ENCODE data around the gene RREB1.
A peak's percentile ranks its signal among the peaks of the same experiment; 100 is the strongest.

RREB1 gene

GRCh38 chr6:7100072-7100752 lies 7.5 kb upstream of the RREB1 start:
- DNase-seq: no peak

DNA sequence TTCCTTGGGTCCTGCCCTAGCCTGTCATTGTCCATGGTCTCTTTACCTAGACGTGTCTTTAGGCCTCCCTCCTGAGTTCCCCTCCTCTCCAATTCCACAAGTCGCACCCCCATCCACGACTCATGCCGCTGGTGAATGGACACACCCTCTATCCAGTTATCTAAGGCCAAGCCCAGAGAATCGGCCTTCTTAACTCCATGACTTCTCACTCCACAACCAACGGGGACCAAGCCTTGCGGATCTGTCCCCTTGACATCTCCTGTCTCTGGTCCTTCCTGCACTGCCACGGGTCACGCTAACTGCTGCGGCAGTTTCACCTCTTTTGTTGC lies 7.0 kb upstream of the RREB1 start:
- no peak for DNase-seq

GRCh38 chr6:7101290-7101689 lies 6.5 kb upstream of the RREB1 start:
- DNase-seq: no peak

DNA sequence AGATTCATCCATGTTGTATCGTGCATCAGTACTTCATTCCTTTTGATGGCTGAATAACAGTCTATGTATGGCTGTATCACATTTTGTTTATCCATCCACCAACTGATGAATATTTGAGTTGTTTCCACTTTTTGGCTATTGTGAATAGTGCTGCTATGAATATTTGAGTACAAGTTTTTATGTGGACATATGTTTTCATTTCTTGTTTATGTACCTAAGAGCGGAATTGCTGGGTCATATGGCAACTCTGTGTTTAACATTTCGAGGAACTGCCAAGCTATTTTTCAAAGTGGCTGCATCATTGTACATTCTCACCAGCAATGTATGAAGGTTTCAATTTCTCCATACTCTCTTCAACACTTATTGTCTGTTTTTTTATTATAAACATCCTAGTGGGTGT lies 3.0 kb upstream of the RREB1 start:
- DNase-seq: no peak

DNA sequence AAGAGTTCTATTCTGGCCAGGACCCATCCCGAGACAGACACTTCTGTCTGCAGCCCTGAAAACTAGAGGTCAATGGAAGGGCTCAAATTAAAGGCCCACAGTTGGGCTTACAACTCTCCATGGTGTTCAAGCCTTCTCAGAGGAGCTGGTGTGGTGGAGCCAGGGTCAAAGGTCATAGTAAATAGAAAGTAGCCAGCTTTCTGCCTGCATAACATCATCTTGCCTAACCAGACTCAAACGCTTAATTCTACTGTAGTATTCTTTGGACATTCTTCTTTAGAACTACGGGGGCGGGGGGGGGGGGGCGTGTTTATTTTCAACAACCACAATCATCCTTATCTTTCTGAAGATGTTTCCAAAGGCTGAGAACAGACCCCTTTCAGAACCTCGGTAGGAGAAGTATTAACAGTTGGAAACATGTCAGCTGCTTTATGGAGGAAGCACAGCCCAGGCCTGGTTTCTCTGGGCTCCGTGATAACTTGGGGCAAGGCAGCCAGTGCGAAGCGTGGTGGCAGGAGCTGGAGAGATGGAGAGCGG lies 1.5 kb upstream of the RREB1 start:
- DNase-seq: no peak

DNA sequence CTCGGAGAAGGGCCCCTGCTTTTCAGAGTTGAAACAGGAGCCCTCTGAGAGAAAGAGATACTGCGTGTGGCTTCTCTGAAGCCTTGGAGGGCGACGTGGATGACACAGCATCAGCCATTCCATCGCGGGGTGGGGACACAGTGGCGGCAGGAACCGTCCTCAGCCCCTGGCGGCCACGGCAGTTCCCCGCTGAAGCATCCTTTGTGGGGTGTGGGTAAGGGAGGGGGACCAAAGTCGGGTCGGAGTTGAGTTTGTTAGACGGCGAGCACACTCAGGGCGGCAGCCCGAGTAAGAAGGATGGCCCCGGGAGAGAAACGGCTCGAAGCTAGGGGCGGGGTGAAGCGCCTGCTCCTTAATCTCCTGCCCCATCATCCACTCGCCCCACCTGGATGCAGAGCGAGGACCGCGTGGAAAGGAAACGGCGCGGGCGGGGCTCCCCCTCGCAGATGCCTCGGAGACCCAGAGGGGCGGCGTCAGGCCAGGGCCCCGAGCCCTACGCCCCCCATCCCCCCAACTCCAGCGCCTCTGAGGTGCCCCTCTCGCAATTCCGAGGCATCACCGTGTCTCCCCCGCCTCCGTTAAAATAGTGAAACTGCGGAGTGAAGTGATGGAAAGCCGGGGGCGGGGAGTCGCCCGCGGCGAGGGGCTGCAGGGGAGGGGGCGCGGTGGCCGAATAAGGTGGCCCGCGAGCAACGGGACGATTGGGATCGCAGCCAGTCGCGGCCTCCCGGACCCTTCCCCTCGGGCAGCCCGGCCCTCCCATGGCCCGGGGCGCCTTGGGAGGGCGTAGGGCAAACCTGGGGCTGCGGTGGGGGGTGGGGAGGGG lies 796 bp upstream of the RREB1 start:
- DNase-seq: peak in 1 of 51 donors; percentile 3

DNA sequence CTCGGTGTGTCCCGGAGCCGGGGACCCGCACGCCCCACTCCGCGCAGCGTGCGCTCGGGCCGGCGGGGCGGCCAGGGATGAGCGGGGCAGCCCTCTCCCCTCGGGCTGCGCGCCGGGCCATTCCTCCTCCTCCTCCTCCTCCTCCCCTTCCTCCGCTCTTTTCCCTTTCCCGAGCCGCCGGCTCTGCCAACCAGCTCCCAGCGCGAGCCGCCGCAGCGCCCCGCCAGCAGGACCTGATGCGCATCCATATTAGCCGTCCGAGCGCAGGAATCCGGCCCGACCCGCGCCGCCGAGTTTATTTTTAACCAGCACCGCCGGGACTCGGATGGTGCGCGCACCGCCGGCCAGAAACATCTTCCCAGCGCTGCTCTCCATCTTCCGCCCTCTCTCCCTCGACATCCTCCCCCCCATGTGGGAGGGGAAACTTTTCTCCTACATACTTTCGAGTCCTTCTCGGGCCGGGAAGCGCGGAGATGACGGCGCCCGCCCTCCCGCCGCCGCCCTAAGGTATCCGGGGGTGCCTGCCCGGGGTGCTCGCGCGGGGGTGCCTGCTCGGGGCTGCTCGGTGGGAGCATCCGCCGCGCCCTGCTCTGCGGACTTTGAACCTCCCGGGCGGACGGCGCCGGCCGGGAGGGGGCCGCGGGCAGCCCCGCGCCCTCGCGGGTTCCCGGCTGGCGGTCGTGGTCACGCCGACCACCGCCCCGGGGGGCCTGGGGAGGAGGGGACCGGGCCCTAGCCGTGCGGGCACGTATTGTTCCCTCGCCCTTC lies 619 bp downstream of the RREB1 start:
- DNase-seq: peak in 20 of 51 donors; percentile 15 to 58 (median 33)

DNA sequence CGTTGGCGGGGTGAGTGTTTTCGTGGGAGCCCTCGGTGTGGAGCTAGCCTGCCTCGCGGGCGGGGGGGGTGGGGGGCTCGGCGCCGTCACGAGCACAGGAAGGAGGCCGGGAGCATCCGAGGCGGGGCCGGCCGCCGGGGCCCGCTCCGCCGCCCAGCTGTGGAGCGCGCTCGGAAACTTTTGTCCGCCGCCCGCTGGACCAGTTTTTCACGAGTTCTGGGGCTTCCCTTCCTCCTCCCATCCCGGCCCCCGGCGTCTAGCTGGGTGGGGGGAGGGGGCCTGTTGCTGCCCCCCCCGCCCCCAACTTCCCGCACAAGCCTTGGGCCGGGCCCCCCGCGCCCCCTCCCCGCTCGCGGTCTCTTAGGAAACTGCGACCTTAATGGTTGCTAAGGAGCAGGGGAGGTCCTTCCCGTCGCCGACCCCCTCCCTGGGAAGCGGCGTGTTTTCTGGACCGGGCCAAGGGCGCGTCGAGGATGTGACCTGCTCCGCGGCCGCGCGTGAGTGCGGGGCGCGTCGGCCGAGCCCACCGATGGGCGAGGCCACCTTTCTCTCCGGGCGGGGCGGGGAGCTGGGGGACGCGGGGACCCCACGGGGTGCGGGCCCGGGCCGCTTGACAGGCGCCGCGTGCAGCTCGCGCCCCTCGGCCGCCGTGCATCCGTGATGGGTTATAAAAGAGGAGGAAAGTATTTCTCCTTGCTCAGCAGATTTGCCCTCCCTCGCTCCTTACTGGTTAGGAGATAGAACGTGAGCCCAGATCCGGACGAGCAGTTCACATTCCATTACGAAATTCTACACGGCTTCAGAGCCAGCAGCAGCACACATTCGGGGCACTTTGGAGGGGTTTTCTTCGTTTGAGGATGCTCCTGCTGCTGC lies 1.4 kb downstream of the RREB1 start:
- DNase-seq: peak in 6 of 51 donors; percentile 19 to 36 (median 28)

GRCh38 chr6:7110092-7110792 lies 2.5 kb downstream of the RREB1 start:
- DNase-seq: no peak

- DNase-seq: no peak
Observed at GRCh38 chr6:7111095-7111690, 3.4 kb downstream of the RREB1 start.

- DNase-seq: no peak
Observed at GRCh38 chr6:7112171-7112570, 4.4 kb downstream of the RREB1 start.

DNA sequence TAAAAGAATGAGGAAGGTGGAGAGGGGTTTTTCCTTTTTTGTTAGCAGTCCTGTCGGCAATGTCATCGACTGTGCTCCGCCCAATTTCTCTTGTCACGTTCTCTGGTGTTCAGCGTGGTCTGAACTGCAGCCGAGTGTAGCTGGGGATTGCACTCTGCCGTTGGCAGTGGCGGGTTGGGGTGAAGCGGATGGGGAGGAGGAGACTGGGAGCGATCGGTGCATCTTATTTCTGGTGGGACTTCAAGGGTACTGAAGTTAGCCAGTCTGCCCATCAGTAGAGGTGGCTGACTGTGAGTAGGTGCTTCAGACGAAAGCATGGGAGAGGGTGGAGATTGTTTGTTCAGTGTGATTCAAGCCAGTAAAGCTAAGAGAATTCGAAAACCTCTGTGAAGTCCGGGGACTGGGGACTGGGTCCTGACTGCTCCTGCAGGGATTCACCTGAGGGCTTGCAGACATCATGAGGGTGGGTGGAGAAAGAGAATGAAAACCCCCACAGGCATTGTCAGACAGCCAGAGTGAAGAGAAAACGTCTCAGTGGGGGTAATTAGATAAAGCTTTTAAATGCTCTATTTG lies 5.1 kb downstream of the RREB1 start:
- no peak for DNase-seq

DNA sequence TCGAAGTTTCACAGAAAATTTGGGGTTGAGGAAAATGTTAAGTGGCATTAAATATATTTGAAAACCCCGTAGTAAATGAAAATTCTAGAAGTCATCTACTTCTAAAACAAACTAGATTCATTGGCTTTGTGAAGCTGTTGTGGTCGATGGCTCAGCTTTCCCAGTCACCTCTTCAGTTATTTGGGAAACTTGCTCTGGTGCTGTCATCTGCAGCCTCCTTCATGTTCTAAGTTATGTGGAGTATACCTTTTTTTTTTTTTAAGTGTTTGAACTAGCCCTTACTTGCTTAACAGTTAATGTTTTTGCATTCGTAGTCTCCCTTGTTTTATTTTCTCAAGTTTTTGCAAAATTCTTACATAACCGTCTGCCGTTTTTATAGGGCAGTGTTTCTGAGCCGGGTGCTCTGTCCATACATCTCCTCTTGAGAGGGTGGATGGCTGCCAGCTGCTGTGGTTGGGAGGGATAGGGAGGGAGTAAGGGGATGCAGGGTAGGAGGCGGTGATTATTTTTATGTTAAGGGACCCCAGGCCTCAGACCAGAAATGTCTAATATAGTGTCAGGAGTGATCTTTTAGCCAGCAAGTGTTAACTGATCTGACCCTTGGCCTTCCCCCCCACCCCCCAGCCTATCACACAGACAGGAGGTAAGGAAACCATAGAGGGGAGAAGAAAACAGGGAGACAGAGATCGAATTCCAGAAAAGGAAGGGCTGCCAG lies 7.1 kb downstream of the RREB1 start:
- DNase-seq: no peak

GRCh38 chr6:7115543-7116231 lies 7.9 kb downstream of the RREB1 start:
- no peak for DNase-seq

DNA sequence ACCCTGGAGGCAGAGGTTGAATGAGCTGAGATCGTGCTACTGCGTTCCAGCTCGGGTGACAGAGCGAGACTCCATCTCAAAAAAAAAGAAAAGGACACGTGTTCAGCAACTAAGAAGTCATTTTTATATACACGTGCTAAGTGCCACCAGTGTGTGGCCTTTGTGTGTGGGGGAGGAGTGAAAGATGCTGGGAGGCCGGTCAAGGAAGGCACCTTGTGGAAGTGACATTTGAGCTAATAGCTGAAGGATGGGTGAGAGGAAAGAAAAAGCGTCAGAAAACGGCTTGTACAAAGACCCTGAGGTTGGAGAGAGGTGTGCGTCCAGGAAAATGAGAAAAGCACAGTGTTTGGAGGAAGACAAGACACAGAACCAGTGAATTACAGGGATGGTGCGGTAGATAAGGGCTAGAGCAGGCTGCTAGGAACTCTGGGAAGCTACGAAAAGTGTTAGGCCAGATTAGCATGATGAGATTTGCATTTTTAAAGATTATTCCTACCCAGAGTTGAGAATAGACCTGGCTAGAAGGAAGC lies 11.6 kb downstream of the RREB1 start:
- no peak for DNase-seq

DNA sequence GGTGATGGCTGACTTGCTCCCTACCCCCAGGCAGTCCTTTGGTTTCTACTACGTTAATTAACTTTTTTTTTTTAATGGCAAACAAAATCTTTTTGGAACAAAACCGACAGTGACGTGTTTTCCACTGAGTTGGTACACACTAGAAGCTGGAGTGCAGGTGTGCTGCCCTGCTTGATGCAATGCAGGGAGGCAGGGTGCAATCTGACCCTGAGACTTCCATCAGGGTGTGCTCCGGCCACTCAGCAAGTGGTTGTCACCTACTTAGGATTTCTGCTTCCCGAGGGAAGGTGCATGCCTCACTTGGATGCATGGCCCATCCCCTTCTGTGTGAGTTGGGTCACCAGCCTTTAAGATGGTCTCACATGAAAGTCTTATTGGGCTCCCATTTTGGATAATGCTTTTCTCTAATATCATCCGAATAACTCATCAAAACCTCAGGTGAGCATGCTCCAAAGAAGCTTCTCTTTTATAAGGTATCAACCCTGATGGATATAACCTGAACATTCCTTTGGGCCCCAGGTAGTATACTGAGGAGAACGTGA lies 14.0 kb downstream of the RREB1 start:
- DNase-seq: no peak

DNA sequence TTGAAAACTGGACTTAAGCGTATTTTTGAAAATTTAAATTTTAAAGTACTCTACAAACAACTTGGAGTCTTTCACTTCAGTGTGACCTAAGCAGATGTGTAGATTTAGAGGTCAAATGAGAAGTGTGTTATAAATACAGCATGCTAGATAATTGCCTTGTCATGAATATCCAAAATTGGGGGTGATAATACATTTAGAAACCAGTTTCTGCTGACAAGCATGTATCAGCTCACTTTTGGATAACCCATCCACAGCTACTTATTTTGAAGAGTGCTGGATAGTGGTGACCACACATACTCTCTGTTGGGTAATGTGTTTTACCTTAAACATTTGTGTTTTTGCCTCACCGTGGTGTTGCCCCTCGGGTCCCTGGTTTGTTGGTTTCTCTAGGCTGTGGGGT lies 14.9 kb downstream of the RREB1 start:
- no peak for DNase-seq

DNA sequence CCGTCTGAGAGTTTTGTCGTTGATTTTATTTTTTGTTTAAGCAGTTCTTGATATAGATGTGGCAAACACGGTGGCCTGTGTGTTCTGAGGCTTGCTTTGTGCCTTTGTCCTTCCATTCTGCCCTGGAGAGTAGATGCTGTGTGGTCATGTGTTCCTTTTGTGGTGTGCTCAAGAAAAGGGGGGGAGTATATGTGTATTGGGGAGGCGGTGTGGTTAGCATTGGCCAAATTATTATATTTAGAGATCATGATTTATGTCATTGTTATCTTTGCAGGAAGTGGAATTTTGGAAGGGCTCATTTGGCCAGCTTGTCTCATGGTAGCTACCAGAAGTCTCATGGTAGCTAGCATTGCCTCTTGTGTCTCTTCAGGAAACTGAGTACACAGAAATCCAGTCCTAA lies 16.4 kb downstream of the RREB1 start:
- no peak for DNase-seq
